PFSK-1 (cell line): ENCODE results near the gene TMX3. TPM values are rescaled to one million over a fixed set of nuclear protein-coding genes. Genes with fewer than 3 reads are reported as not detected.

Source experiments
- FOXP2 ChIP-seq: optimal IDR thresholded peaks from 2 replicates; pipeline ENCODE3; 2011; ENCODE audit warnings: borderline replicate concordance, control low read depth, inconsistent platforms; ENCODE audit not compliant: insufficient read depth; ENCODE audit errors: extremely low read length, extremely low read depth
- POLR2AphosphoS5 ChIP-seq: IDR thresholded peaks from 2 replicates; pipeline ENCODE4 v1.6.1; 2012; ENCODE audit warnings: low read depth, mild to moderate bottlenecking, control low read depth, low read length, moderate library complexity
- SIN3A ChIP-seq: IDR thresholded peaks from 2 replicates; pipeline ENCODE4 v1.6.1; 2012; ENCODE audit warnings: mild to moderate bottlenecking, low read length, moderate library complexity, borderline replicate concordance; ENCODE audit not compliant: insufficient read depth
- TAF1 ChIP-seq: IDR thresholded peaks from 2 replicates; pipeline ENCODE4 v1.6.1; 2012; ENCODE audit warnings: low read length, control low read depth, borderline replicate concordance; ENCODE audit not compliant: insufficient read depth
- polyA plus RNA-seq: library from polyadenylated mRNA; unstranded; fragments of >200 nt; gene quantifications from one replicate; pipeline ENCODE4 v1.2.1, GENCODE V29; 2012; ENCODE audit warnings: low read depth, missing spikeins; ENCODE audit not compliant: insufficient read length
- TF ChIP-seq, protein P1 (sequence below), 2 experiments: IDR thresholded peaks; 2 replicates each; pipeline versions ENCODE4 v1.6.1 to v1.8.0; 2011 to 2012; ENCODE audit warnings: low read depth in 2 of 2, low read length in 2 of 2, control low read depth in 1 of 2, inconsistent platforms in 1 of 2, mild to moderate bottlenecking in 1 of 2, moderate library complexity in 1 of 2; ENCODE audit not compliant: insufficient read depth in 1 of 2

The TMX3 gene
- 23.6 TPM for polyA plus RNA-seq

DNA sequence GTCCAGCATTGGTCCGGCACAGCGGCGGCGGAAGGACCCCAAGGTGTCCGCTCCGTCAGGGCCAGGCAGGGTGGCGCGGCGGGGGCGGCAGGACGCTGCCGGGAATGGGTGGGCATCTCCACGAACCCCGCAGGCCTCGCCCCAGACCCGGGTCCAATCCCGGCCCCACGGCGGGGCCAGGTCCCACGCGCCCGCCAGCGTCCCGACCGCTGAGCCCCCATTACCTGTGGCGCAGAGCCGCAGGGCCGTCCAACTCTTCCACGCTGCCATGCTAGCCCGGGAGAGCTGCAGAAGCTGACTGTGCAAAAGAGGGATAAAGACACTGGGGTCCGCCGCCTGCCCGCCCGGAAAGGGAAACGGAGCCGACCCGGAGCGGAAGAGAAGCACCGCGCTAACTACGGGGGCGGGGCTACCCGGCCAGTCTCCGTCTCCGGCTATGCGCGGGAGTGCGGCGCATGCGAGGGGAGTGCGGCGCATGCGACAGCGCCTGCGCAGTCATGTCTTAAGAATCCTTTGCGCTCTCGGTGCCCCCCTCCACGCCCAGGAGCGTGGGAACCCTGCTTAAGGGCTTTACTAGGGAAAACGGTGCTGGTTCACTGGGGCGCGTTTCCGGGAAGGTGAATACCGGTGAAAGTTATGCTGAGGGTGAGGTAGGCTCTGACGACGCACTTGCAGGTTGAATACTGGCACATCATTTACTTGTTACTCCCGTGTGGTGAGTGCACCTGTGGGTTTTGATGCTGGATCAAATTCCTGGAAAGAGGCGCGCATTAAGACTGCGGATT is at the start of gene TMX3:
TSS of gene TMX3 (minus strand) at position 397 of the 785 bp plus-strand sequence. CDS start at position 270, 127 bp downstream.
- TF ChIP-seq TAF1 = peak; percentile 68; the same call in 1 of the 2 replicates
- TF ChIP-seq POLR2AphosphoS5 = peak; percentile 88
- no peak for TF ChIP-seq FOXP2

DNA sequence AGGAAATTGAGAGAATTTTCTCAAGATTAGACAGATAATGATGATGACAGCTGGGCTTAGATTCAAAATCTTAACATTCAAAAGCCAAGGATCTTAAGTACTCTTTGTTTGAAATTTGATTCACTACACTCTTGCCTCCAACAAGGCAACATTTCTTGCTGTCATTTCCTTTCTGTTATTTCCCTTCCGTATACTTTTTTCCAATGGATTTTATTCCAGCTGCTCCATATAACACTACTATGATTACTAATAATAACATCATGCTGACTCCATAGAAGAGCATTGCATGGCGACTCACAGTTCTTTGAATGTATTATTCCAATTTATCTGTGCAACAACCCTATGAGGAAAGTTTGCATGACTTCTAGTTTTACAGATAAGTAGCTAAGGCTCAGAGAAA is 49.1 kb upstream of the TMX3 start:
- TF ChIP-seq FOXP2 = no peak
- no peak for TF ChIP-seq TAF1
- TF ChIP-seq SIN3A = no peak
- TF ChIP-seq, protein P1, sequence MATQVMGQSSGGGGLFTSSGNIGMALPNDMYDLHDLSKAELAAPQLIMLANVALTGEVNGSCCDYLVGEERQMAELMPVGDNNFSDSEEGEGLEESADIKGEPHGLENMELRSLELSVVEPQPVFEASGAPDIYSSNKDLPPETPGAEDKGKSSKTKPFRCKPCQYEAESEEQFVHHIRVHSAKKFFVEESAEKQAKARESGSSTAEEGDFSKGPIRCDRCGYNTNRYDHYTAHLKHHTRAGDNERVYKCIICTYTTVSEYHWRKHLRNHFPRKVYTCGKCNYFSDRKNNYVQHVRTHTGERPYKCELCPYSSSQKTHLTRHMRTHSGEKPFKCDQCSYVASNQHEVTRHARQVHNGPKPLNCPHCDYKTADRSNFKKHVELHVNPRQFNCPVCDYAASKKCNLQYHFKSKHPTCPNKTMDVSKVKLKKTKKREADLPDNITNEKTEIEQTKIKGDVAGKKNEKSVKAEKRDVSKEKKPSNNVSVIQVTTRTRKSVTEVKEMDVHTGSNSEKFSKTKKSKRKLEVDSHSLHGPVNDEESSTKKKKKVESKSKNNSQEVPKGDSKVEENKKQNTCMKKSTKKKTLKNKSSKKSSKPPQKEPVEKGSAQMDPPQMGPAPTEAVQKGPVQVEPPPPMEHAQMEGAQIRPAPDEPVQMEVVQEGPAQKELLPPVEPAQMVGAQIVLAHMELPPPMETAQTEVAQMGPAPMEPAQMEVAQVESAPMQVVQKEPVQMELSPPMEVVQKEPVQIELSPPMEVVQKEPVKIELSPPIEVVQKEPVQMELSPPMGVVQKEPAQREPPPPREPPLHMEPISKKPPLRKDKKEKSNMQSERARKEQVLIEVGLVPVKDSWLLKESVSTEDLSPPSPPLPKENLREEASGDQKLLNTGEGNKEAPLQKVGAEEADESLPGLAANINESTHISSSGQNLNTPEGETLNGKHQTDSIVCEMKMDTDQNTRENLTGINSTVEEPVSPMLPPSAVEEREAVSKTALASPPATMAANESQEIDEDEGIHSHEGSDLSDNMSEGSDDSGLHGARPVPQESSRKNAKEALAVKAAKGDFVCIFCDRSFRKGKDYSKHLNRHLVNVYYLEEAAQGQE (IDR thresholded peaks at IDR 0.05; ENCODE audit: insufficient read depth in 1 of 2, low read depth in 2 of 2, low read length in 2 of 2) = no peak
- TF ChIP-seq POLR2AphosphoS5 = no peak

- TF ChIP-seq, protein P1 (IDR thresholded peaks at IDR 0.05; ENCODE audit: insufficient read depth in 1 of 2, low read depth in 2 of 2, low read length in 2 of 2) = no peak
- TF ChIP-seq POLR2AphosphoS5 (no peak), FOXP2 (no peak), TAF1 (no peak), SIN3A (no peak)
These were observed 48.2 kb upstream of the TMX3 start for GRCh38 chr18:68763083-68763482.

- no peak for TF ChIP-seq SIN3A
- TF ChIP-seq POLR2AphosphoS5 = no peak
These were observed 44.4 kb upstream of the TMX3 start for GRCh38 chr18:68759308-68759707.

DNA sequence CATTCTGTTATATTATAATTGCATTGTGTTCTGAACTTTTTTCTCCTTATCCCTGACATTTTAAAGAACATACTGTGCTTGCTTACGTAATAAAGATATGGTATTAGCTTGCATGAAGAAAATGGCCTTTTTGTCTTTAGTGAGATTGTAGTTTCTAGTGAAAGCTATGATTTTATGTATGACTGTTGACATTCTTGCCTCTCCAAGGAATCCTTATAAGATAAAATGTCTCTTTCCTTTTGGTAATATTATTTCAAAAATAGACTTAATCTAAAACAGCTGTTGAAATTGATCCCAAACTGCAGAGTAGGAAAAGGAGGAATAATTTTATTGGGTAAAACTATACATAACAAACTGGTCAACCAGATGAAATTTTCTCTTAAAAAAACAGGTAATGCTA is 42.2 kb upstream of the TMX3 start:
- TF ChIP-seq FOXP2 (no peak), POLR2AphosphoS5 (no peak), SIN3A (no peak), TAF1 (no peak)
- TF ChIP-seq, protein P1 (IDR thresholded peaks at IDR 0.05; ENCODE audit: insufficient read depth in 1 of 2, low read depth in 2 of 2, low read length in 2 of 2) = no peak

GRCh38 chr18:68742206-68742605 is 27.3 kb upstream of the TMX3 start:
- TF ChIP-seq TAF1 (no peak), SIN3A (no peak), FOXP2 (no peak), POLR2AphosphoS5 (no peak)
- TF ChIP-seq, protein P1 (IDR thresholded peaks at IDR 0.05; ENCODE audit: insufficient read depth in 1 of 2, low read depth in 2 of 2, low read length in 2 of 2) = no peak
